Measurements from ENCODE around the gene ERCC4.

- TF ChIP-seq GATA2 (IDR thresholded peaks at IDR 0.05; ENCODE audit: low read depth, low read length) (no peak), GATA3 (IDR thresholded peaks at IDR 0.05; ENCODE audit: low read depth, low read length) (no peak)
These were observed 73.0 kb downstream of the ERCC4 start for GRCh38 chr16:13992976-13993375.

Data from SH-SY5Y (cell line).